HG03571 (cell line): ENCODE data around the gene LDB3.
A peak's percentile ranks its signal among the peaks of the same experiment; 100 is the strongest.
"Not testable (repeated sequence)": the region's sequence is repeated elsewhere in the genome, so short reads cannot be mapped to it uniquely, and the experiment has no call there.

ENCODE experiments used
- ATAC-seq: cut with Tn5 transposase; IDR thresholded peaks from one replicate; pipeline ENCODE4 v1.9.1; 2021; ENCODE audit not compliant: unreplicated experiment

LDB3 gene, protein sequence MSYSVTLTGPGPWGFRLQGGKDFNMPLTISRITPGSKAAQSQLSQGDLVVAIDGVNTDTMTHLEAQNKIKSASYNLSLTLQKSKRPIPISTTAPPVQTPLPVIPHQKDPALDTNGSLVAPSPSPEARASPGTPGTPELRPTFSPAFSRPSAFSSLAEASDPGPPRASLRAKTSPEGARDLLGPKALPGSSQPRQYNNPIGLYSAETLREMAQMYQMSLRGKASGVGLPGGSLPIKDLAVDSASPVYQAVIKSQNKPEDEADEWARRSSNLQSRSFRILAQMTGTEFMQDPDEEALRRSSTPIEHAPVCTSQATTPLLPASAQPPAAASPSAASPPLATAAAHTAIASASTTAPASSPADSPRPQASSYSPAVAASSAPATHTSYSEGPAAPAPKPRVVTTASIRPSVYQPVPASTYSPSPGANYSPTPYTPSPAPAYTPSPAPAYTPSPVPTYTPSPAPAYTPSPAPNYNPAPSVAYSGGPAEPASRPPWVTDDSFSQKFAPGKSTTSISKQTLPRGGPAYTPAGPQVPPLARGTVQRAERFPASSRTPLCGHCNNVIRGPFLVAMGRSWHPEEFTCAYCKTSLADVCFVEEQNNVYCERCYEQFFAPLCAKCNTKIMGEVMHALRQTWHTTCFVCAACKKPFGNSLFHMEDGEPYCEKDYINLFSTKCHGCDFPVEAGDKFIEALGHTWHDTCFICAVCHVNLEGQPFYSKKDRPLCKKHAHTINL

DNA sequence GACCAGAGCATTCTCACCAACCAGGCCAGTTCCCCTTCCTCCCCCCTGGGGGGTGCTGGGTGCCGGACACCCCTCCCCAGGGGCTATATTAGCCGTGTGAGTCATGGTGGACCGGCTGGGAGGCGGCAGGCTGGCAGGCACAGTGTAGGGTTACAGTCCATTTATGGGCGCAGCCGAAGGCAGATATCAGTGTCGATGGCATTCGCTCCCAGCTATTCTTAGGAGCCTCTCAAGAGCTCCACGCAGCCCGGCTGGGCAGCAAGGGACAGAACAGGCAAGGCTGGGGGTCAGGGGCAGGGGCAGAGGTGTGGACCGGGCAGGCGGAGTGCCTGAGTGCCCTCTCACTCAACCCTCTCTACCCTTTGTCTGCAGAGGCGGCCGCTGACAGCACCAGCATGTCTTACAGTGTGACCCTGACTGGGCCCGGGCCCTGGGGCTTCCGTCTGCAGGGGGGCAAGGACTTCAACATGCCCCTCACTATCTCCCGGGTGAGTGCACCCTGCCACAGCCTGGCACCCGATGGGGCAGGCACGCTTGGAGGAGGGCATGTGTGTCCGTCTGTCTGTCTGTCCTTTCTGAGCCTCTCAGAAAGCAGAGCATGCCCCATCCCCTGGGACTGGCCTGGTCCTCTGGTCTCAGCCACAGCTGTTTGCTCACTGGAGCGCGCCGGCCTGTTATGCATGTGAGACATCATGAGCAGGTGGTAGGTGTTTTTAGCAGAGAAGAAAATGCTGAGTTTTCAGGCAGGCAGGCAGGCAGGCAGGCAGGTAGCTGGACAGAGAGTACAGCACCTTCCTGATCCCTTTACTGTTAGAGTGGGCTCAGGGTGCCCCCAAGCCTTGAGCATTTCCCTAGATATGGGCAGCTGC lies at the start of gene LDB3:
Gene LDB3 (plus strand): TSS at position 215 of the 869 bp plus-strand sequence. CDS start 181 bp downstream, at position 396.
- peak; percentile 72 for ATAC-seq

DNA sequence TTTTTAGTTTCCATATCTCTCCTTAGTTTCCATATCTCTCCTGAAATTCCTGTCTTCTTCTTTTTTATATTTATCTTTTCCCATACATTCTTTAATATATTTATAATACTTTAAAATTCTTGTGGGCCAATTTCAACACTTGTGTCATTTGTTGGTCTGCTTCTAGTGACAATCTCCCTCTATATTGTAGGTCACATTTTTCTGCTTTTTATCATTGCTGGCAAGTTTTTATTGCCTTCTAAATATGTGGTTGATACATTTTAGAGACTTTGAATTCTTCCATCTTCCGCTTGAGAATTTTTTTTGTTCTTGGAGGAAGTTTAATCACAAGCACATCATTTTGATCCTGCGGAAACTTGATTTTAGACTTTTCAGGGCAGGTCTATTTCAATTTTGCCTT lies 40.0 kb upstream of the LDB3 start:
- no peak for ATAC-seq

DNA sequence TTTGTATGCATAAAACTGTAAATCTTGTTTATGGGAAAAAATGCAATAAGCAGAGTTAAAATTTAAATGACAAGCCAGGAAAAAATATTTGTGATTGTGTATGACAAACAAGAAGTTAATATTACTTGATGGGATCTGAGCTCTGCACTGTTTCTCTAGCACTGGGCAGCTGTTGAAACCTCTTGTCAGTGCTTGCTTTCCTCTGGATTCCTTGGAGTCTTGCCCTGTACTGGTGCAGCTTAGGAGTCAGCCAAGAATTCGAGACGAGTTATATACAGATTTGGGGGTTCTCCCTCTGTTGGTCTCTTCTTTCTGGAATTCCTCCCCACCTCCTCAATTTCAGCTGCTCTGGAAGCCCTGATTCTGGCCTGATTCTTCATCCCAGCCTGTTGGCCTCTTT lies 38.2 kb upstream of the LDB3 start:
- no peak for ATAC-seq

DNA sequence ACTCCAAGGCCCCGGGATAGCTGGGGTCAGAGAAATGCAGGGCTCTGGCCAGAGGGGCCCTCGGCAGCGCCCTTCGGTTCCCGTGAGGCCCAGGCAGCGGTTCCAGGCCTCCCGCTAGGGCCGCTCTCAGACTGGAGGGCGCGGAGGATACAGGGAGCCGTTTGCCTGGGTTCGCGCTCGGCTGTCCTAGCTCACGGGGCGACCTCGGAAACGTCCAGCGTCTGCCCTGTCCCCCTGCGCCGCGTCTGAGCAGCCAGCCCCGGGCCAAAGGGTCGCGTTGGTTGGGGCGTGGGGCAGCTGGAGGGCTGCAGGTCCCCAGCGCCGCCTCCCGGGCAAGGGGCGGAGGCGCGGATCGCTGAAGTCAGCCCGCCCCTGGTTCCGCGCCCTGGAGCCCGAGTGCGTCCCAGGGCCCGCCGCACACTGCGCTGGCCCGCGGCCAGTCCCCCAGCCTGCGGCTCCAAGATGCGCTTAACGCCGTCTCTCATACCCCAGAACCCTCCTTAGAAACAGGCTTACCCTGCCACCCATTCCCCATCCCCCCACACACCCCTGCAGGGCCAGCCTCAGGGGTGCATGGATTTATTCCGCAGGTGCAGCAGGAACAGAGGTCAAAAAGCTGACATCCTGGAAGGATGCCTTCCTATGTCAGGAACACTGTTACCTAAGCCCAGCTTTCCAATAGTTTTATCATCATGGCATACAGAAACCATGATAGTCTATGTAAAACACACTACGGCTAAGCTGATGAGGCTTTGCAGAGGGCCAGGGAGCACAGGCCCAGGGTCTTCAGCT lies 36.1 kb upstream of the LDB3 start:
- no peak for ATAC-seq

DNA sequence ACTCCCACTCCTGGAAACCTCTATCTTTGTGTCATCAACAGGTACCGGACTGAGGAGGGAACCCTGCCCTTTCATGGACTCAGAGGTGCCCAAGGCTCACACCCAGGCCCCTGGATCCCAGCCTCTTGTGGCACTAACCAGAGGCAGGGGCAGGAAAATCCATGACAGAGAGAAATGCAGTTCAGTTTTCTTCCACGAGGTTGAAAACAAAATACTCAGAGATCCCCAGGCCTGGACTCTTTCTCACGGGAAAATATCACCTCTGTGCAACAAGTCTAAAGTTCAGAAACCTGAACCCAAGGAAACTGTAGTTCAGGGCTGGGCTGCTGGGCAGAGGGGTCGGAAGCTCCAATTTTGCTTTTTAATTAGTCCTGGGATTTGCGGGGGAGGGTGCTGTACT lies 35.4 kb upstream of the LDB3 start:
- ATAC-seq: no peak

DNA sequence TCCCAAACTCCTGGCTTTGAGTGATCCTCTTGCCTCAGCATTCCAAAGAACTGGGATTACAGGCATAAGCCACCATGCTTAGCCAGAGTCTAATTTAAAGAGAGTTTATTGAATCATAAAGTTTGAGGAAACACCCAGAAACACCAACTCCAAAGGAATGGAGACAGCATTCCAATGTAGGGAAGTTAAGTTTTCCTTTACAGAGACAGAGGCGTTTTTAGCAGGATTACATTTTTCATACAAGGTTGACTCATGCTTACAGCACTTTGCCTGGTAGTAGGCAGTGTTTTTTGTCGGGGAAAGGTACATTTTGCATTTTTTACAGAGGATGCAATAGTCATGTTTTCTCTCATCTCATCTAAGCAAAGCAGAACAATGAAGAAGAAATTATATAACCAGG lies 32.9 kb upstream of the LDB3 start:
- no peak for ATAC-seq

DNA sequence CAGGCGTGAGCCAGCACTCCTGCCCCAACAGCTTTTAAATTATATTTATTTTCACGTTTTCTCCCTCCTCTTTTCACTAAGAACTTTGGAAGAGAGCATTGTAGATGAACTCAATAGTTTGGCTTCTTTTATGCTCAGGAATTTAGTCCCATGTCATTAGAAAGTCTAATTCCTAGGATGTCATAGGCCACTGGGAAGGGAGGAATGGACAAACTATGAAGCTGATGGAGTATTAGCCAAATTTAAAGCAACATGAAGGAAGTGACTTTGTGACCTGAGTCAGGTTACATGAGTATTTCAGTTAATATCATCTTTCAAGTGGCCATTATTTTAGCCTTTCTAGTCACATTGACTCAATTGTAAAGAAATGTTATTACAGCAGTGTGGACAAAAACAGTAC lies 32.0 kb upstream of the LDB3 start:
- ATAC-seq: no peak

DNA sequence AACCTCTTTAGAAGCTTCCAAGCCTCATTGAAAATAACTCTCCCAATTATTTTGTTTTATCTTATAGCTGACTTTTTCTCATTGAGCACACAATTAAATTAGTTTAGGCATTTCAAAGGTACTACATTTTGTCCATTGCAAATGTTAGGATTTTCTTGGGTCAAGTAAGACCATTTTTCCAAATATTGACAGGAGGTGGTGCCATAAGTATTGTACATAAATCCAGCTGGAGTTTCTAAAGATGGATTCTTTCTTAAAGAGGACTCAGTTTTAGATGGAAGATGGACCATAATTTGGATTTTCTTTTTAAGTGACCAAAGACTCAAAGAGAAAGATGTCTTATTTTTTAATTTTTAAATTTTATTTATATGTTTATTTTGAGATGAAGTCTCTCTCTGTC lies 26.3 kb upstream of the LDB3 start:
- no peak for ATAC-seq

DNA sequence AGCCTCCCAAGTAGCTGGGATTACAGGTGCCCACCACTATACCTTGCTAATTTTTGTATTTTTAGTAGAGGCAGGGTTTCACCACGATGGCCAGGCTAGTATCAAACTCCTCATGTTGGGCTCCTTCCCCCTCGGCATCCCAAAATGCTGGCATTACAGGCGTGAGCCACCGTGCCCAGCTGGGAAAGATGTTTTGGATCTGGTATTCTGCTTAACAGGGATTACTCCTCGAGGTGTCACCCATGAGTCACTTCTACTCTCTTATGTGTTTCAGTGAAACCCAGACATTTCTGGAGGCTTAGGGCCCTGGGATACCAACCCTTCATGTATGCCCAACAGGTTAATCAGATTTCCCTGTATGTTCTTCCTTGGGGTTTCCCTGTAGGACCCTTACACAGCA lies 25.8 kb upstream of the LDB3 start:
- no peak for ATAC-seq

DNA sequence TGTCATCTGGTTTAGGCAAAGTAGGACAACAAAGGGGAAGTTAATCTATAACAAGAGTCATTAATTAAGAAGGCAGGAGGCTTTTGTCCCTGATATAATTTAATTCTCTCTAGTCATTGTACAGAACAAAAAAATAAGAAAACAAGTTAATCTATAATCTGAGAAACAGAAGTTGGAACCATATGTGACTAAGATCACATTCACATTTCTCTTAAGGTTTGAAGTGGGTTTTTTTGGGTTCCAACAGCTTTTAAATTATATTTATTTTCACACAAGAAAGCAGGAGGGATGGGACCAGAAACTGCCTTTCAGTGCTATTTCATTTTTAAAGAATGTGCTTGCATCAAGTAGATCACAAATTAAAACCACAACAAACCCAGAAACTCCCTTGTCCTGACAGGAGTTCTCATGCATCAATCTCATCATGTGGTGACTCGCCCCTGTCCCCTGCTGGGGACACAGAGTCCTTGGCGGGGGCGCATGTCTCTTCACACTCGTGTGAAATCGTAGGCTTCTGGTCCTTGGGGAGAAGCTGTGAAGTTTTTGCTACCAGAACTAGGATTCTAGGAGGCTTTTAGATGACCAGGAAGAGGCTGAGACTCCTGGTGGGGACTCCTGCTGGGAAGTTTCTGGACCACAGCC lies 24.0 kb upstream of the LDB3 start:
- no peak for ATAC-seq

DNA sequence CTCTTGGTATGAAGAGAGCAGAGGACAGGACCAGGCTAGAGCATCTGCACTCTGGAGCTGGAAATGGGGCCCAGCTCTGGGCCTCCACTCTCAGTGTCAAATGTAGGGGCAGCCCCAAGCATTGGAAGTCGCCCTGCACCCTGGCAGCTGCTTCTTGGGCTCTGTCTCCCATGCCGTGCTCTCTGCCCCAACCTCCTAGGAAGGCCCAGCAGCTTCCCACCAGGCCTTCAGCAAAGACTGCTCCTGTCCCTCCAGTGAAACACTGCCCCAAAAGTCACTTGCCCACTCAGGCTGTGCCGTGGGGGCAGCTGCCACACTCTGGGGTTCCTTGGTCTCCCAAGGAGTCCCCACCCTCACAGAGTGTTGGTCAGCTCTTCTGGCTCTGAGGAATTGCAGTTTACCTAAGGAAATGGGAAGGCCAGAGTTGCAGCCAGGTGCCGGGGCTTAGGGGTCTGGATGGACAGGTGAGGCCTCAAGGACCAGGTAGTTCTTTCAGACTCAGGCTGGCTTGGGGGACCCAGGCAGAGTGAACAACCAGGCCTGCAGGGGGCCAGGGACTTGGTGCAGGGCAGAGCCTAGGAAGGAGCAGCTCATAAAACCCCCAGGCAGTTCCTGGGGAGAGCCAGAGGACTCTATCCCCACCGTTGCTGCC lies 23.4 kb upstream of the LDB3 start:
- no peak for ATAC-seq

DNA sequence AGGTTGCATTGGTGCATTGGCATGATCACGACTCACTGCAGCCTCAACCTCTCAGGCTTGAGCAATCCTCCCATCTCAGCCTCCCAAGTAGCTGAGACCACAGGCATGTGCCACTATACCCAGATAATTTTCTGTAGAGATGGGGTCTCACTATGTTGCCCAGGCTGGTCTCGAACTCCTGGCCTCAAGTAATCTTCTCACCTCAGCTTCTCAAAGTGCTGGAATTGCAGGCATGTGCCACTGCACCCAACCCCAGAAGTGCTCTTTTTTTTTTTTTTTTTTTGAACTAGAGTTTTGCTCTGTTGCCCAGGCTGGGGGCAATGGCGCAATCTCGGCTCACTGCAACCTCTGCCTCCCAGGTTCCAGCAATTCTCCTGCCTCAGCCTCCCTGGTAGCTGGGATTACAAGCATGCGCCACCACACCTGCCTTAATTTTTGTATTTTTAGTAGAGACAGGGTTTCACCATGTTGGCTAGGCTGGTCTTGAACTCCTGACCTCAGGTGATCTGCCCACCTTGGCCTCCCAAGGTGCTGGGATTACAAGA lies 22.6 kb upstream of the LDB3 start:
- not testable (repeated sequence) for ATAC-seq

DNA sequence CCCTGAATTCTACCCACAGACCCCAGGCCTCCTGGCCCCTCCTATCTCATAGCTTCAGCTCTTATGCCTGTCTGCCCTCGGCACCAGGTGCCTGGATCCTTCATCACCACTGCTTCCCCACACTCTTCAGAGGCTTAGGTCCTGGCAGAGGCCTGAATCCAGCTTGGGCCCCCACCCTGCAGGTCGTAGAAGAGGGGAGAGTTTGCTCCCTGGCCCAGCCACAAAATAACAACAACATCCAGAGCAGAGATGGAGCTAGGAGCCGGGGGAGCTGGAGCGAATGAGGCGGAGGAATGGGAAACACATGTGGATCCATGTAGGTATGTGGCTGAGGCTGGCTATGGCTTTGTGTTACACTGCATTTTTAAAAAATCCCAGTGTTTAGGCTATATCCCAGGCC lies 21.8 kb upstream of the LDB3 start:
- ATAC-seq: no peak

DNA sequence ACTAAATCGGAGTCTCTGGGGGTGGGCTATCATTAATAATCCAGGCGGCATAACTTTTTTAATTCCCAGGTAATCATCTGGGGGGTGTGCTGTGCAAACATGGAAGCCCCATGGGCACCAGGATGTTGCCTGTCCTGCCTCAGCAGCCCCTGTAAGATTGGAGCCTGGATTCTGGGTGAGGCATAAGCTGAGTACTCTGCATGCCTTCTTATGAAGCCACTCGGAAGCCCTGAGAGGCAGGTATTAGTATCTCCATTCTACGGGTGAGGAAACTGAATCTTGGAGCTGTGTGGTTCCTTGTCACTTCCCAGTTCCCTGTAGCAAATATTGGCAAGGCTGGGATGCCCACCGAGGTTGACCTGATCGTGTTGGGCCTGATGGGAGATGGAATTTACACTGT lies 21.4 kb upstream of the LDB3 start:
- ATAC-seq: no peak

DNA sequence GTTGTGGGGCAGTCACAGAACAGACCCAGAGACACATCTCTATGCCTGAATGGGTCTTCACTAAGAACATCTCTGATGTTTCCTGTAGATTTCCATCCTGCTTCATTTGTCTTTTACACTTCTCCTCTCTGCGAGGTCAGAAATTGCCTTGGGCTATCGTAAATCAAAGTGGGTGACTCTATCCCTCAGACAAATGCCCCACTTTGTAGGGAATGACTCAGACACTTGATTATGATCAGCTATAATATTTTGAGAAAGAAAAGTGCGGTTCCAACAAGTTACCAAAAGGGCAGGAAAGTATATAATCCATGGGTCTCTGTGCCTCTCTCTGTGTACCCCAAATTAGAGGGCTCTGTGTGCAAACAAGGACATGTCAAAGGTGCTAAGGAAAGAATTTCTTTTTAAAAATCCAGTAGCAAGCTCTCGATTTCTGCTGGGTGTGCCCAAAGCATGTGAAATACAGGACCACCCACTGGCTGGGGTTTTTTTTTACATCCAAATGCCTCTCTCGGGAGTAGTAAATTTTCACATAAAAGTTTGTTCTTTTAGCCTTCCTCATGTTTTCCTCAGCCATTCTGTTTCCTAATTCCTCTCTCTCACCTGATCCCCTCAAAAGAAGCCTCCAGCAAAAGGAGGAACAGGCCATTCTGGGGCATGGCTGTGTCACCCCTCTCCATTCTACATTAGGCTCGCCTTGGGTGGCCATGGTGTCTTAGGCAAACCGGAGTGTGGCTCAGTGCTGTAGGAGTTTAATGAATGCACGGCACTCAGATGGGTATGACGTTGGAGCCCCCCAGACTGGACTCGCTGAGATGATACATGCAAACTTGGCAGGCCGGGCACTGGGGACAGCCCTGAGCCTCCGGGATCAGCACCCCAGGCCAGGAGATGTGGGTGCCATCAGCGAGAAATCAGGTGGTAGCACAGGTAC lies 20.3 kb upstream of the LDB3 start:
- no peak for ATAC-seq

DNA sequence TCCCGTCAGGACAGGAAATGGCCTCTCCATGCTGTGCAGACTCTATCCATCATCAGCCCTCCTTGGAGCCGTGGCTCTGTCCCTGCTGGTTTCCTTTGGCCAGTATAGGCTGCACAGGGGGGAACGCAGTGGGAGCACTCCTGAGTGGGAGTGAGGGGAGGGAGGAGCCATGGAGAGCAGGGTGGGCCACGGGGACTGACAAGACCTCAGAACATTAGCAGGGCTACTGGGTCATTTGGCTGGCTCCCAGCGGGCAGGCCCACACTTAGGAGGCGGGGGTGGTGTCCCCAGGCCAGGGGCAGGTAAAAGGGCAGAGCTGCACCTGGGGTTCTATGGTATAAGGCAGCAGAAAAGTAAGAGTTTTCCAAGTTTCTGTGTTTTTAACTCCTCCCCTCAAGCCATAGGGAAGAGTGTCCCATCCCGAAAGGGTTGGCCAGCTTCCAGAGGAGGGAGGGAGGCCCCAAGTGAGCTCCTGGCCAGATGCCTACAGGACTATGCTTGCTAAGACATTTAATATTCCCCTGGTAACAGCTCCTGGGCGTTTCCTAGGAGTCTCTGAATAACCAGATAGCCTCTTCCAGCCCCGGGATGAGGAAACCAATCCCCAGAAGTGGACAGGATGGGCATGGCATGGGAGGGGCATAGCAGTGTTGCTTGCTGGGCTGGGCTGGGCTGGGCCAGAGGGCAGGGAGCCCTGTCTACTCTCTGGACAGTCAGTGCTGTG lies 19.4 kb upstream of the LDB3 start:
- ATAC-seq: no peak

DNA sequence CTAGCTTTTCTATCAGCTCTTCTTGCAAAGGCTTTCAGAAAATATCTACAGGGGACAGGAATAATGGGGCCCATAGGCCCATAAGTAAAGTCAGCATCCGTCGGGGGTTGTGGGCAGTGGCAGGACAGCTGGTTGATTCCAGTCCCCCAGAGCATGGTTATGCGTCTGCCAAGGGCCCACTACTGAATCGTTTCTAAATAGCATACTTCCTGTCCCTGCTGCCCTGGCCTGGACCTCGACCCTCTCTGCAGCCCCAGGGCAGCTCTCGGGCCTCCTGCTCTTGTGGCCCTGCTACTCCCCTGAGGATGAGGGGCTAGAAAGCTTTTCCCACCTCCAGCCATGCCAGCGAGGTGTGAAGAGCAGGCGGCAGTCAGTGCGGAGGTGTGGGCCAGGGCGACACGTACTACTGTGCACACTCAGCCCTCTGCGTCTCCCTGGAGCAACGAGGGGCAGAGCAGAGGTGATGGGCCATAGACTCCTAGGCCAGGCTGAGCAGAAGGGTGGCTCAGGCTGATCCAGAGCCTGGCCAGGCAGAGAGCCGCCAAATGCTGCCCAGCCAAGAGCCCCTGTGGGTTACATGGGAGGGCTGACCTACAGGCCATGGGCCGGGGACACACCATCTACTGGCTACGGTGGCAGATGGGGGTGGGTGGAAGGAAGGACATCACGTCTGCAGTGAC lies 18.7 kb upstream of the LDB3 start:
- no peak for ATAC-seq
